Mesodermal cell (in vitro differentiated cells): ENCODE results near the gene RPLP1.

Experiments
- H3K27ac ChIP-seq: 2 replicates; pipeline ENCODE4 v1.7.0; 2013; ENCODE audit warnings: mild to moderate bottlenecking, low read depth, low read length, moderate library complexity; ENCODE audit not compliant: severe bottlenecking
- H3K36me3 ChIP-seq: 2 replicates; pipeline ENCODE4 v1.7.1; 2013; ENCODE audit warnings: mild to moderate bottlenecking, low read length, moderate library complexity; ENCODE audit not compliant: control insufficient read depth, insufficient read depth
- H3K4me1 ChIP-seq: one replicate; pipeline ENCODE4 v1.7.1; 2013; ENCODE audit warnings: mild to moderate bottlenecking, low read length; ENCODE audit not compliant: insufficient read depth, control insufficient read depth, poor library complexity, severe bottlenecking
- H3K4me3 ChIP-seq: 2 replicates; pipeline ENCODE4 v1.7.0; 2013; ENCODE audit warnings: low read length, control low read depth, mild to moderate bottlenecking; ENCODE audit not compliant: insufficient read depth, poor library complexity, severe bottlenecking; ENCODE audit errors: extremely low read depth
- H3K9me3 ChIP-seq: 2 replicates; pipeline ENCODE4 v1.7.1; 2013; ENCODE audit warnings: mild to moderate bottlenecking, low read length, moderate library complexity; ENCODE audit not compliant: control insufficient read depth
- WGBS, 2 experiments: methylation state at CpG; one replicate each; pipeline ENCODE4 v1.1.5; 2013; ENCODE audit warnings: missing lambda C conversion rate in 2 of 2; ENCODE audit not compliant: insufficient coverage in 2 of 2; 5-methylcytosine and 5-hydroxymethylcytosine counted together

The RPLP1 gene

DNA sequence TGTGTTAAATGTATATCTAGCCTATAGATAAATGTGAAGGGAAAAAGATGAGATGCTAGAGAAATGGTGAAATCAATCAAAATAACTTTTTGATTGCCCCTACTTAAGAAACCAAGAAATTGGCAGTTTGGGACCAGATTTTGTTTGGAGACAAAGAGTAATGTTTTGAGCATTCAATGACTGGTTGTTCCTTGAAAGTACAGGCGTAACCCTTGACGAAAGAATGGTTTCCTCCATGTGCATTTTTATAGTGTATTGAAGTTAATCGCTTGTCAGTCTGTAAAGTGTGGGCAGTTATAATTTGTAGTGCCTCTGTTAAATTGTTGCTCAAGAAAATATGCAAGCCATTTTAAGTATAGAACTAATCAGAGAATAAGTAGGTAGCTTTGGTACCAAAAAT is 37.2 kb upstream of the RPLP1 start:
- Histone ChIP-seq H3K27ac (peak overlapping the region; percentile 5), H3K4me1 (peaks cover 4% of the 10 kb centered on the region), H3K9me3 (no peaks in the 10 kb centered on the region), H3K4me3 (peak overlapping the region; percentile 91), H3K36me3 (peaks cover 33% of the 10 kb centered on the region)
- 17 to 48% methylated on average over 2 to 3 of the region's 3 CpGs for WGBS, 2 experiments

DNA sequence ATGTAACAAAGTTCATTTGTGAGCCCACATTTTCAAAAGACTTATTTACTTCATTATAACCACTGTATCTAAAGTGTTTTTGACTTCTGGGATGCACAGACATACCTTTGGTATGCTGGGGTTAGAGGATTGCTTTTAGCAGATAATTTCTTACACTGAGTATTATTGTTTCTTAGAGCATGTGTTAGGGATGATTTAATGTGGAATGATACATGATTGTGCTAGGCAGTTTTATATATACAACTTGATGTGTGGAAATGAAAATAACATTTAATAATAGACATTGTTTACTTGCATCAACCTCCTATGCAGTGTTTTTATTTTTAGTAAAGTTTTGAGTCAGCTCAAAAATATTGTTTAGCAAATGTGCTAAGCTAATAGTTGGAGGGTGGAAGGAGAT is 35.0 kb upstream of the RPLP1 start:
- Histone ChIP-seq H3K9me3 (no peaks in the 10 kb centered on the region), H3K4me3 (no peak overlapping the region), H3K4me1 (peaks cover 4% of the 10 kb centered on the region), H3K27ac (no peak overlapping the region), H3K36me3 (peaks cover 54% of the 10 kb centered on the region)

DNA sequence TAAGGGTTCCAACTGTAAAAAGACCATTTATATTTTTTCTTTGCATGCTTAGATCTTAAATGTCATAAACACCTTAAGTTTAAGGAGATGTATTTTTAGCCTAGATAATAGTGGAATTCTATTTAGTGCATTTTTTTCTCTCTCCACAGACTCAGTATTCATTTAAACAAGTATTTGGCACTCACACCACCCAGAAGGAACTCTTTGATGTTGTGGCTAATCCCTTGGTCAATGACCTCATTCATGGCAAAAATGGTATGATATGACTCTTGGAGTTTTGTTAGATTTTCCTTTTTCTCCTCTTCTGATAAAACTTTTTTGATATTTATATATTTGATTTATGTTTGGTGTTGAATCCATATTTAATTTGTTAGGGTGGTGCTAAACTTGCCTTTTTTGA is 31.1 kb upstream of the RPLP1 start:
- no peak overlapping the region for H3K4me3 ChIP-seq
- H3K36me3 ChIP-seq = peaks cover 90% of the 10 kb centered on the region
- H3K27ac ChIP-seq = no peak overlapping the region
- H3K4me1 ChIP-seq = no peaks in the 10 kb centered on the region
- no peaks in the 10 kb centered on the region for H3K9me3 ChIP-seq

DNA sequence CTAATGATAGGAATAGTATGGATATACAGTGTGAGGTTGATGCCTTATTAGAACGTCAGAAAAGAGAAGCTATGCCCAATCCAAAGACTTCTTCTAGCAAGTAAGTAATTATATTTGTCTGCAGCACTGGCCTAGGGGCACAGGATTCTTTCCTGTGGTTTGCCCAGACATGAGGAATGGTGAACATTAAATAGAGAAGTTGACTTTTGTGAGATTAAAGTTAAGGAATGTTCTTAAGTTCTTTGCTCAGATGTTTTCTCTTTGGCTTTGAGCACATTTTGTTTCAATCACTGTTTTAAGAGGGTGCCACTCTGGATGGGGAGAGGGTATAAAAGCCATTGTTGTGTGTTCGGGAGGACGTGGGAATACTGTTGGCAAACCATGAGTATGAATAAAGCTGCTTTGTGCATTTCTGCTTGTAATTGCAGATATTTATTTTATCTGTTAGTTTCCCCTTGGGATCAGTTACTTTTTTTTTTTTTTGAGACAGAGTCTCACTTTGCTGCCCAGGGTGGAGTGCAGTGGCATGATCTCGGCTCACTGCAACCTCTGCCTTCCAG is 30.2 kb upstream of the RPLP1 start:
- no peaks in the 10 kb centered on the region for H3K9me3 ChIP-seq
- WGBS, 2 experiments = 93 to 94% methylated on average over 3 of the region's 4 CpGs

DNA sequence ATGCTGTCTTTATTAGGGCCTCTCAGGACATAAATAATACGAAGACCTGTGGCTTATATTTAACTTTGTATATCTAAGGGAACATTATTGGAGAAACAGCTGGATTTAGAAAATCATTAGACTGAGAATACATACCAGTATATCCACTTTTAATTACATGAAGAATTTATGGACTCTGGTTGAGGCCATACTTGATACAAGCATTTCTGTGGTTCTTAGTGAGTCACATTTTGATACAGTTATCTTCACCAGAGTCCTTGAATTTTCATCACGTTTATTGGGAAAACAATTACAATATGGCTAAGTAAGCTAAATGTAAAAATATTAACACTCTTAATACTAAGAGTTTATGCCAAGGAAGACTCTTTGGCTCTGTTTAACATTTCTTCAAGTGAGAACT is 28.6 kb upstream of the RPLP1 start:
- Histone ChIP-seq H3K27ac (no peak overlapping the region), H3K36me3 (peaks cover 95% of the 10 kb centered on the region), H3K4me3 (no peak overlapping the region), H3K9me3 (no peaks in the 10 kb centered on the region), H3K4me1 (no peaks in the 10 kb centered on the region)
- no CpG with 5 or more reads among the region's 2 CpGs for WGBS, 2 experiments

More for the DNA sequence above, 30.2 kb upstream of the RPLP1 start:
- Histone ChIP-seq H3K4me1 (no peaks in the 10 kb centered on the region), H3K4me3 (no peak overlapping the region), H3K27ac (no peak overlapping the region), H3K36me3 (peaks cover 95% of the 10 kb centered on the region)

DNA sequence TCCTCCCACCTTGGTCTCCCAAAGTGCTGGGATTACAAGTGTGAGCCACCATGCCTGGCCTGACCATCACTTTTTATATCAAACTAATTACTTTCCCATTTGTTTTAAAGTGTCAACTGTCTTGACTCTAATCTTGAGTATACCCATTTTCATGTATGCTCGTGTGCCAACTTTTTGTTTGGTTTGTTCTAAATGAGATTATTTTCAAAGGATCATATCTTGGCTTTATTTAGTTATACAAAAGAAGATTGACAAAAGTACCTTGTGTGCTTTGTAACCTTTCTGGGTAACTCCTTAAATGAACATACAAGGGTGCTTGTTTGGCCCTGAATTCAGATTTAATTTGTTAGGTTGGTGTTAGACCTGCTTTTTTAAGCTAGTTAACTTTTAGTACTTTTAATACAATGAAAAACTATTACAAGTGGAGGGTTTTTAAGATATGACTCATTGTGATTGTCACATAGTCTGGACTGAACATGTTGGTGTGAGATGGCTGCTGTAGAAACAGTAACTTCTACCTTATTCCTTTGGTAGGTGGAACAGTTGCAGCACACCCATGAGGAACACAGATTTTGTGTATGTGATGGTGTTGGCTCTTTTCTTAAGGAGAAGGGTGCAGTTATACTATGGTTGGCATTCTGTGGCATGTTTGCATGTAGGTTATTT is 27.7 kb upstream of the RPLP1 start:
- Histone ChIP-seq H3K27ac (no peak overlapping the region), H3K4me3 (no peak overlapping the region), H3K4me1 (no peaks in the 10 kb centered on the region), H3K9me3 (no peaks in the 10 kb centered on the region), H3K36me3 (peaks cover 95% of the 10 kb centered on the region)
- no CpG with 5 or more reads among the region's 1 CpG for WGBS, 2 experiments

DNA sequence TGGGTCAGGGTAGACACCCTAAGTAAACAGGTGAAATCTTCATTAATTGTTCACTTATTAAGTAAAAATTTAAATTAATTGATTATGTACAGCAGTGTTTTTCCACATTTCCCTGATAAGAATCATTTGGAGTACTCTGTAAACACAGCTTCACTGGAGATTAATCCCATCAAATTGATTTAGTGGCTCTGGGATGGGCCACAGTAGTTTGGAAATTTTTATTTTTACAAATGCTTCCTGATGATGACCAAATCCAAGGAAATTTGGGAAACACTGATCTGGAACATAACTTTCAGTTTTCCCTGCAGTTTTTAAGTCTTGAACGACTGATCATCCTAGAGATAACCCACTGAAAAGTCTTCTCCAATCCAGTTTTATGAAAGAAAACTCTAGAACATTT is 18.8 kb upstream of the RPLP1 start:
- Histone ChIP-seq H3K4me1 (no peaks in the 10 kb centered on the region), H3K27ac (no peak overlapping the region), H3K36me3 (peaks cover 93% of the 10 kb centered on the region), H3K4me3 (no peak overlapping the region), H3K9me3 (no peaks in the 10 kb centered on the region)
- WGBS, 2 experiments = 88% methylated on average over 1 of the region's 1 CpG; no CpG with 5 or more reads in 1 of the 2 experiments

DNA sequence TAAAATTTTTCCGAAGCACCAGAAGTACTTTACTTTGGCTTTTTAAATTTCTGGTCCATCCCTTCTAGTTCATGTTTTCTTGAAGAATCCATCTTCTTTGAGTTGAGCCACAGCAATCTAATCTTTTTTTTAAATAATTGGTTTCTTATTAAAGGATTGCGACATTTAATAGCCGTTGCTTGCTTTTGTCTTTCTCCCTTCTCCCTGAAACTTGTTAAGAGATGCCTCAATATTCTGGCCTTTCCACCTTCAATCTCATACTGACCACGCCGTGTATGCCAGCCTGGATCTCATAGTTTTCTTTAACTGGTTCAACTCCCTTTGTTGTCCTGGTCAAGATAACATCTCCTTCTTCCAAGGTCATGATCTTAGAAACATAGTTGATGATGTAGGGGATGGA is 18.4 kb upstream of the RPLP1 start:
- WGBS, 2 experiments = 92 to 100% methylated on average over 1 to 2 of the region's 5 CpGs
- Histone ChIP-seq H3K9me3 (no peaks in the 10 kb centered on the region), H3K4me1 (no peaks in the 10 kb centered on the region), H3K36me3 (peaks cover 93% of the 10 kb centered on the region), H3K4me3 (no peak overlapping the region), H3K27ac (no peak overlapping the region)

DNA sequence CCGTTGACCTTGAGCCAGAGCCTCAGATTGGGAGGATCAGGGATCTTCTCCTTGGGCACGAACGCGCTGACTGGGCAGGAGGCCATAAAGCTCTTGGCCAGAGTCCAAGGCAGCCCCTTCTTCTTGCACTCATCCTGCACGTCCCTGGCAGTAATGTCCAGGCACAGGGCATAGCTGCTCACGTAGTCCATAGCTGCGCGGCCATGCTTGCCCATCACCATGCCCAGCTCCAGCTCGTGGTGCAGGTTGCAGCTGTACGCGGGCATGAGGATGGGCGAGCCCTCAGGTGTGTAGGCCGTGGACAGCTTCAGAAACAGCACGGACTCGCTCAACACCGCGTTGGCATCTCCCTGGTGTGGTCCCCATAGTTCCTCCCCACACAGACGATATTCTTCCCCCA is 17.9 kb upstream of the RPLP1 start:
- H3K36me3 ChIP-seq = peaks cover 93% of the 10 kb centered on the region
- no peak overlapping the region for H3K27ac ChIP-seq
- WGBS, 2 experiments = 93 to 96% methylated on average over 14 to 17 of the region's 18 CpGs

DNA sequence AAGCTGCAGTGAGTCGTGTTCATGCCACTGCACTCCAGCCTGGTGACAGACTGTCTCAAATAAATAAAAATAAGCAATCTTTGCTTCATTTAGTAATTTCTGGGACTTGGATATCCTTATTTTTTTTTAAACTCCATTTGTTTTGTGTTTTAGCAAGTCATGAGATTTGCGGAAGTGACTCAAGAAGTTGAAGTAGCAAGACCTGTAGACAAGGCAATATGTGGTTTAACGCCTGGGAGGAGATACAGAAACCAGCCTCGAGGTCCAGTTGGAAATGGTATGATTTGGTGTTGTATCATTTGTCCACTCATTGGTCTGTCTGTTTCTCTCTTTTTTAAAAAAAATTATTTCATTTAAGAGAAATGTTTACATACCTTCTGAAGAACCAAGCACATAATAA is 16.6 kb upstream of the RPLP1 start:
- Histone ChIP-seq H3K9me3 (no peaks in the 10 kb centered on the region), H3K4me3 (no peak overlapping the region), H3K27ac (no peak overlapping the region), H3K4me1 (no peaks in the 10 kb centered on the region), H3K36me3 (peaks cover 95% of the 10 kb centered on the region)
- WGBS, 2 experiments = 100% methylated on average over 1 of the region's 4 CpGs; no CpG with 5 or more reads in 1 of the 2 experiments

More for the DNA sequence above, 17.9 kb upstream of the RPLP1 start:
- Histone ChIP-seq H3K4me3 (no peak overlapping the region), H3K4me1 (no peaks in the 10 kb centered on the region), H3K9me3 (no peaks in the 10 kb centered on the region)

DNA sequence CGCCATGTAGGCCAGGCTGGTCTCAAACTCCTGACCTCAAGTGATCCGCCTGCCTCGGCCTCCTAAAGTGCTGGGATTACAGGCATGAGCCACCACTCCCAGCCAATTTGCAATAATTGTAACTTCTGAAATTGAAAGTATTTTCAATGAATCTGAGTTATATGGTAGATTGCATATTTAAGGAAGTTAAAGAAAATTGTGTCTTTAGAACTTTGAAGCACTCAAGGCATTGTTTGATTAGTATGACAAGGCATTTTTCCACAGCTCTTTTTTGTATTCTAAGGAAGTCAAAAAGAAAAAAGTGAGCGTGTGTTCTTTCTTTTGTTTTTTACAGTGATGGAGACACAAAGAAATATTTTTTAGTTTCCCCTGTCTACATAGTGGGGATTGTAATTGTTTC is 15.7 kb upstream of the RPLP1 start:
- 85 to 100% methylated on average over 1 to 3 of the region's 4 CpGs for WGBS, 2 experiments
- no peak overlapping the region for H3K27ac ChIP-seq
- no peak overlapping the region for H3K4me3 ChIP-seq
- peaks cover 98% of the 10 kb centered on the region for H3K36me3 ChIP-seq
- H3K9me3 ChIP-seq = no peaks in the 10 kb centered on the region
- no peaks in the 10 kb centered on the region for H3K4me1 ChIP-seq
